Sigmoid colon (tissue), 4 donors: ENCODE measurements around the gene EMILIN2.

ENCODE experiments used
- CTCF ChIP-seq, 4 experiments: fragments of 450-650 bp in 3 of 4; fragments of 200-600 bp in 1 of 4; IDR thresholded peaks; one replicate each; pipeline ENCODE4 v1.5.1; 2016 to 2019; ENCODE audit warnings: antibody characterized with exemption in 4 of 4, mild to moderate bottlenecking in 3 of 4, moderate library complexity in 2 of 4
- POLR2A ChIP-seq, 2 donors: fragments of 450-650 bp; IDR thresholded peaks; one replicate each; pipeline ENCODE4 v1.6.1; 2016; ENCODE audit warnings: antibody characterized with exemption in 2 of 2, mild to moderate bottlenecking in 2 of 2, moderate library complexity in 2 of 2
- POLR2AphosphoS5 ChIP-seq, 4 donors: sonication (generic); formaldehyde crosslinking; IDR thresholded peaks; one replicate each; pipeline ENCODE4 v1.6.1; 2017; ENCODE audit warnings: antibody characterized with exemption in 4 of 4

- peak in 3 of 4 experiments; percentile 15 to 25 (median 19) for TF ChIP-seq CTCF (IDR thresholded peaks at IDR 0.05)
- TF ChIP-seq POLR2A (IDR thresholded peaks at IDR 0.05): no peak
- TF ChIP-seq POLR2AphosphoS5 (IDR thresholded peaks at IDR 0.05): no peak
Measured at GRCh38 chr18:2948038-2948437, 101.2 kb downstream of the EMILIN2 start.
